K562 (cell line): ENCODE measurements around the gene CNOT2. TPM values are rescaled to one million over a fixed set of nuclear protein-coding genes. Genes with fewer than 3 reads are reported as not detected.

ENCODE experiments used
- ATAC-seq: fragments of 200-7000 bp; cut with Tn5 transposase; 3 replicates; pipeline ENCODE4 v1.9.1; 2020; ENCODE audit warnings: moderate library complexity
- BruUV-seq: library from RNA; stranded (reverse); fragments of 400-500 nt; replicated peaks from 2 replicates; lab custom pipeline; 2021; lab: Mats Ljungman, UMichigan
- CTCF ChIA-PET: fragments of 300-600 bp; formaldehyde crosslinking; extraction: SDS; loops from one replicate; lab custom pipeline; 2021; ENCODE audit warnings: low intra/inter-chr PET ratio; lab: Yijun Ruan, JAX
- POLR2A ChIA-PET: fragments of 300-600, 350-650 bp; sonication (Branson Sonifier 250); formaldehyde crosslinking; extraction: SDS; loops from one replicate; lab custom pipeline; 2021; ENCODE audit warnings: antibody characterized with exemption, inconsistent platforms; lab: Yijun Ruan, JAX
- DNase-seq, 4 experiments: peaks; one replicate each; pipeline versions ENCODE4 v3.0.0 to v3.0.0-alpha.2; 2011 to 2018; ENCODE audit warnings: low spot score in 3 of 4, mixed read lengths in 3 of 4; ENCODE audit errors: extremely low read depth in 1 of 4
- FAIRE-seq: peaks from 2 replicates; lab custom pipeline; 2011; peaks lifted over from hg19 to GRCh38; lab: Jason Lieb, UNC
- H2AFZ ChIP-seq: 2 replicates; pipeline ENCODE4 v1.6.0; 2011; ENCODE audit warnings: low read depth, low read length, control low read depth, inconsistent platforms
- H3K27ac ChIP-seq: fragments of 200-600 bp; 3 replicates; pipeline ENCODE4 v1.8.0; 2011; ENCODE audit warnings: low read depth, mild to moderate bottlenecking, control low read depth, inconsistent platforms, low read length, moderate library complexity, mixed read lengths; ENCODE audit errors: extremely low read depth
- H3K27me3 ChIP-seq, 2 experiments: fragments of 300-600 bp in 1 of 2; 2 replicates in 1 of 2; 3 replicates in 1 of 2; pipeline versions ENCODE4 v1.6.0 to v1.8.0; 2011; ENCODE audit warnings: inconsistent platforms in 2 of 2, low read length in 2 of 2, mild to moderate bottlenecking in 1 of 2, mixed read lengths in 1 of 2, moderate library complexity in 1 of 2; ENCODE audit not compliant: control insufficient read depth in 2 of 2, insufficient read depth in 2 of 2
- H3K36me3 ChIP-seq: fragments of 300-600 bp; 3 replicates; pipeline ENCODE4 v1.8.0; 2011; ENCODE audit warnings: mild to moderate bottlenecking, low read length, inconsistent platforms; ENCODE audit not compliant: control insufficient read depth, insufficient read depth
- H3K4me1 ChIP-seq, 2 experiments: fragments of 200-600 bp in 1 of 2; replicated peaks in 1 of 2; 2 replicates in 1 of 2; 3 replicates in 1 of 2; pipeline versions ENCODE4 v1.5.1 to v1.8.0; 2011; ENCODE audit warnings: inconsistent platforms in 2 of 2, low read length in 2 of 2, mild to moderate bottlenecking in 1 of 2, mixed read lengths in 1 of 2, moderate library complexity in 1 of 2; ENCODE audit not compliant: control insufficient read depth in 2 of 2, insufficient read depth in 2 of 2
- H3K4me2 ChIP-seq: 2 replicates; pipeline ENCODE4 v1.6.1; 2011; ENCODE audit warnings: low read length, control low read depth, inconsistent platforms, mixed read lengths; ENCODE audit not compliant: insufficient read depth
- H3K4me3 ChIP-seq: fragments of 200-600 bp; sonication (generic), shearing (Covaris generic); 2 replicates; pipeline ENCODE4 v1.5.1; 2016; ENCODE audit warnings: control low read depth, inconsistent platforms
- H3K79me2 ChIP-seq: fragments of 200-600 bp; 3 replicates; pipeline ENCODE4 v1.8.0; 2011; ENCODE audit warnings: low read length, inconsistent platforms; ENCODE audit not compliant: control insufficient read depth, insufficient read depth
- H3K9ac ChIP-seq, 2 experiments: 2 replicates each; pipeline versions ENCODE4 v1.6.0 to v1.6.1; 2011; ENCODE audit warnings: low read depth in 2 of 2, low read length in 2 of 2, control low read depth in 1 of 2, inconsistent platforms in 1 of 2, mild to moderate bottlenecking in 1 of 2, mixed read lengths in 1 of 2; ENCODE audit not compliant: insufficient read depth in 1 of 2
- H3K9me1 ChIP-seq: one replicate; pipeline ENCODE4 v1.6.0; 2011; ENCODE audit warnings: inconsistent platforms, mild to moderate bottlenecking, low read length, moderate library complexity; ENCODE audit not compliant: control insufficient read depth, insufficient read depth
- H3K9me3 ChIP-seq: replicated peaks from 2 replicates; pipeline ENCODE4 v1.5.1; 2011; ENCODE audit warnings: low read depth, low read length, inconsistent platforms; ENCODE audit not compliant: control insufficient read depth, insufficient read depth
- H4K20me1 ChIP-seq: replicated peaks from 2 replicates; pipeline ENCODE4 v1.6.1; 2011; ENCODE audit warnings: low read length, inconsistent platforms, mixed read lengths; ENCODE audit not compliant: control insufficient read depth, insufficient read depth
- ATF6 ChIP-seq: sonication (generic); formaldehyde crosslinking; IDR thresholded peaks from 2 replicates; pipeline ENCODE4 v1.4.0; 2020; ENCODE audit warnings: mild to moderate bottlenecking, missing genetic modification reagents
- C11orf30 ChIP-seq: fragments of 450-650 bp; IDR thresholded peaks from 2 replicates; pipeline ENCODE4 v1.6.1; 2016; ENCODE audit warnings: low read depth, mild to moderate bottlenecking
- CCAR2 ChIP-seq: fragments of 200-400 bp; formaldehyde crosslinking; IDR thresholded peaks from 2 replicates; pipeline ENCODE4 v1.6.1; 2017; ENCODE audit warnings: mild to moderate bottlenecking, low read depth, low read length
- MAFF ChIP-seq: IDR thresholded peaks from 2 replicates; pipeline ENCODE4 v1.6.1; 2012; ENCODE audit warnings: low read length, improper control_type of control experiment
- MAFG ChIP-seq: fragments of 450-650 bp; conservative IDR thresholded peaks from 2 replicates; pipeline ENCODE4 v1.6.1; 2016; ENCODE audit warnings: missing genetic modification characterization, missing compliant biosample characterization
- MAX ChIP-seq: sonication (generic); formaldehyde crosslinking; IDR thresholded peaks from 2 replicates; pipeline ENCODE4 v1.9.0; 2022; ENCODE audit warnings: mild to moderate bottlenecking, missing genetic modification reagents
- NFE2 ChIP-seq: IDR thresholded peaks from 2 replicates; pipeline ENCODE4 v1.6.1; 2014; ENCODE audit warnings: antibody characterized with exemption, low read depth
- NFE2L1 ChIP-seq: fragments of 450-650 bp; IDR thresholded peaks from 2 replicates; pipeline ENCODE4 v1.6.1; 2016; ENCODE audit warnings: missing genetic modification characterization, low read depth, mild to moderate bottlenecking, missing compliant biosample characterization, moderate library complexity, borderline replicate concordance
- NR2C1 ChIP-seq, 2 experiments: fragments of 450-650 bp; IDR thresholded peaks; 2 replicates each; pipeline ENCODE4 v1.6.1; 2017; ENCODE audit warnings: mild to moderate bottlenecking in 2 of 2, antibody characterized with exemption in 1 of 2, inconsistent platforms in 1 of 2, missing compliant biosample characterization in 1 of 2, missing genetic modification characterization in 1 of 2
- POLR2G ChIP-seq: fragments of 200-400 bp; formaldehyde crosslinking; IDR thresholded peaks from 2 replicates; pipeline ENCODE4 v1.6.1; 2017; ENCODE audit warnings: low read depth, mild to moderate bottlenecking, antibody characterized with exemption, low read length, moderate library complexity
- STAG1 ChIP-seq: sonication (generic); formaldehyde crosslinking; IDR thresholded peaks from 2 replicates; pipeline ENCODE4 v1.5.0; 2020; ENCODE audit warnings: missing genetic modification reagents, borderline replicate concordance
- SUPT5H ChIP-seq: fragments of 450-650 bp; IDR thresholded peaks from 2 replicates; pipeline ENCODE4 v1.6.1; 2016
- ZNF347 ChIP-seq: fragments of 450-650 bp; formaldehyde crosslinking; IDR thresholded peaks from 2 replicates; pipeline ENCODE4 v1.4.0; 2020; ENCODE audit warnings: low read depth, mild to moderate bottlenecking, moderate library complexity
- in situ Hi-C: fragments of 300-500 bp; cut with MboI; formaldehyde crosslinking; loops from 4 replicates; pipeline ENCODE4 v1.15.0; 2018; ENCODE audit warnings: inconsistent platforms, mixed read lengths
- intact Hi-C: fragments of 100-400 bp; cut with micrococcal nuclease; formaldehyde crosslinking; loops from 2 replicates; pipeline ENCODE4 v1.14.2; 2022
- polyA plus RNA-seq, 8 experiments: library from polyadenylated mRNA; depleted of rRNA in 4 of 8; stranded (reverse) in 5 of 8; unstranded in 3 of 8; fragments of >200 nt; fragmentation: Nextera tagmentation in 2 of 8; fragmentation: Illumina TruSeq in 1 of 8; extraction: Ambion mirVana in 2 of 8; extraction: Trizol in 1 of 8; gene quantifications; 2 replicates each; pipeline versions ENCODE4 v1.2.1 to v1.2.3, GENCODE V29; 2011 to 2014; ENCODE audit warnings: inconsistent platforms in 1 of 8, missing spikeins in 1 of 8
- total RNA-seq, 7 experiments: library from RNA; depleted of rRNA in 6 of 7; stranded (reverse); fragments of >200 nt in 6 of 7; fragmentation: Illumina TruSeq in 2 of 7; extraction: Trizol in 2 of 7; gene quantifications; 2 replicates each; pipeline versions ENCODE4 v1.2.1 to v1.2.3, GENCODE V29; 2011 to 2021; ENCODE audit warnings: low replicate concordance in 1 of 7

Gene CNOT2
- total and polyA plus RNA-seq, 9 of the 15 experiments (the other 6 are each of a cell fraction or from before 2014, with no cell fraction given) = 43.6 to 119 (median 84.4) TPM

GRCh38 chr12:70360218-70360617, 117.0 kb downstream of the CNOT2 start:
- no peak overlapping the region for H3K27ac ChIP-seq
- ChIA-PET CTCF (no interaction called here), POLR2A (no interaction called here)
- H4K20me1 ChIP-seq = no peaks in the 10 kb centered on the region
- H3K4me3 ChIP-seq = no peak overlapping the region
- no peaks in the 10 kb centered on the region for H3K36me3 ChIP-seq
- in situ Hi-C loops = no loop called here
- TF ChIP-seq ATF6 (no peak), MAFG (peak; percentile 47; the same call in 1 of the 2 replicates), SUPT5H (no peak), NR2C1 (IDR thresholded peaks at IDR 0.05) (no peak), NR2C1 (tag; IDR thresholded peaks at IDR 0.05) (no peak), NFE2 (peak; percentile 51), ZNF347 (CRISPR knock-in tag) (no peak), NFE2L1 (peak; percentile 70), STAG1 (CRISPR knock-in tag) (no peak), MAX (no peak), C11orf30 (peak; percentile 27; the same call in 1 of the 2 replicates), MAFF (peak; percentile 42; the same call in 1 of the 2 replicates), CCAR2 (no peak), POLR2G (no peak)
- no peak for ATAC-seq
- DNase-seq = no peak
- intact Hi-C loops = loop anchor here (10.0 kb wide), 1 partner anchor 115 kb away; the partner anchor contains the start of gene CNOT2
- no peaks in the 10 kb centered on the region for H3K9me1 ChIP-seq
- H3K4me1 ChIP-seq = peaks cover 1 to 2% of the 10 kb centered on the region in 2 experiments; a peak in 4 of 5 replicates
- peaks cover 0 to 6% of the 10 kb centered on the region in 2 experiments; a peak in 2 of 5 replicates for H3K27me3 ChIP-seq
- no peaks in the 10 kb centered on the region for H3K79me2 ChIP-seq
- no peak overlapping the region for H3K9ac ChIP-seq
- no peak overlapping the region for H3K4me2 ChIP-seq
- no peaks in the 10 kb centered on the region for H3K9me3 ChIP-seq
- H2AFZ ChIP-seq = no peak overlapping the region
- no peak for FAIRE-seq
- BruUV-seq = no TSS peak
